H1 (cell line): ENCODE results near the gene TIAL1.

ENCODE experiments used
- EZH2 ChIP-seq: fragments of 200-600 bp; sonication (generic); IDR thresholded peaks from 2 replicates; pipeline ENCODE4 v1.7.1; 2012; ENCODE audit warnings: low read depth, mild to moderate bottlenecking, moderate library complexity, low read length, inconsistent platforms; ENCODE audit not compliant: severe bottlenecking
- MAFK ChIP-seq: IDR thresholded peaks from 2 replicates; pipeline ENCODE4 v1.6.1; 2012; ENCODE audit warnings: low read depth, mild to moderate bottlenecking, improper control_type of control experiment, low read length
- POLR2A ChIP-seq, 2 experiments: IDR thresholded peaks; 1 replicate in 1 of 2; 2 replicates in 1 of 2; pipeline ENCODE4 v1.6.1; 2011; ENCODE audit warnings: low read depth in 2 of 2, low read length in 2 of 2, mild to moderate bottlenecking in 2 of 2; ENCODE audit errors: control extremely low read depth in 1 of 2
- POLR2AphosphoS5 ChIP-seq: IDR thresholded peaks from 2 replicates; pipeline ENCODE4 v1.6.1; 2011; ENCODE audit warnings: low read depth, low read length
- RAD21 ChIP-seq, 2 experiments: IDR thresholded peaks in 1 of 2; conservative IDR thresholded peaks in 1 of 2; 2 replicates each; pipeline ENCODE4 v1.6.1; 2011; ENCODE audit warnings: low read depth in 2 of 2, low read length in 2 of 2, improper control_type of control experiment in 1 of 2, inconsistent platforms in 1 of 2, mild to moderate bottlenecking in 1 of 2, moderate library complexity in 1 of 2
- TF ChIP-seq, protein P1 (sequence below), 3 experiments: IDR thresholded peaks; 1 replicate in 2 of 3; 2 replicates in 1 of 3; pipeline versions ENCODE4 v1.5.1 to v1.6.1; 2011; ENCODE audit warnings: low read length in 3 of 3, mild to moderate bottlenecking in 3 of 3, inconsistent platforms in 2 of 3, low read depth in 1 of 3, moderate library complexity in 1 of 3; ENCODE audit not compliant: insufficient read depth in 1 of 3; ENCODE audit errors: control extremely low read depth in 1 of 3
- TF ChIP-seq, protein P2 (sequence below): IDR thresholded peaks from 2 replicates; pipeline ENCODE4 v1.6.1; 2012; ENCODE audit warnings: inconsistent platforms

DNA sequence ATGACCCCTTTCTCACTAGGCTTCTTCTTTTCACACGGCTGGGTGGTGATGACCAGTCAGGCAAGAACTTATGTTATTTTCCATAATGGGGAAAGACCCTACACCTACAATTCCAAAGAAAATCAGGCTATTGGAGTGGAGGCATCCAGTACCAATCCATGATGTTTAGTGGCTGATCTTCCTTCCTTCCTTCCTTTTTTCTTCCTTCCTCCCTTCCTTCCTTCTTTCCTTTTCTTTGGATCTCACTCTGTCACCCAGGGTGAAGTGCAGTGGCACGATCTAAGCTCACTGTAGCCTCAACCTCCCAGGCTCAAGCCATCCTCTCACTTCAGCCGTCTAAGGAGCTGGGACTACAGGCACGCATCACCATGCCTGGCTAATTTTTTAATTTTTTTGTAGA lies 56.7 kb downstream of the TIAL1 start:
- TF ChIP-seq, protein P1, sequence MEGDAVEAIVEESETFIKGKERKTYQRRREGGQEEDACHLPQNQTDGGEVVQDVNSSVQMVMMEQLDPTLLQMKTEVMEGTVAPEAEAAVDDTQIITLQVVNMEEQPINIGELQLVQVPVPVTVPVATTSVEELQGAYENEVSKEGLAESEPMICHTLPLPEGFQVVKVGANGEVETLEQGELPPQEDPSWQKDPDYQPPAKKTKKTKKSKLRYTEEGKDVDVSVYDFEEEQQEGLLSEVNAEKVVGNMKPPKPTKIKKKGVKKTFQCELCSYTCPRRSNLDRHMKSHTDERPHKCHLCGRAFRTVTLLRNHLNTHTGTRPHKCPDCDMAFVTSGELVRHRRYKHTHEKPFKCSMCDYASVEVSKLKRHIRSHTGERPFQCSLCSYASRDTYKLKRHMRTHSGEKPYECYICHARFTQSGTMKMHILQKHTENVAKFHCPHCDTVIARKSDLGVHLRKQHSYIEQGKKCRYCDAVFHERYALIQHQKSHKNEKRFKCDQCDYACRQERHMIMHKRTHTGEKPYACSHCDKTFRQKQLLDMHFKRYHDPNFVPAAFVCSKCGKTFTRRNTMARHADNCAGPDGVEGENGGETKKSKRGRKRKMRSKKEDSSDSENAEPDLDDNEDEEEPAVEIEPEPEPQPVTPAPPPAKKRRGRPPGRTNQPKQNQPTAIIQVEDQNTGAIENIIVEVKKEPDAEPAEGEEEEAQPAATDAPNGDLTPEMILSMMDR (IDR thresholded peaks at IDR 0.05; ENCODE audit: control extremely low read depth in 1 of 3, insufficient read depth in 1 of 3, low read depth in 1 of 3, low read length in 3 of 3), result no peak
- TF ChIP-seq RAD21 (IDR thresholded peaks at IDR 0.05 in 1 of 2, conservative IDR thresholded peaks at IDR 0.05 in 1 of 2; ENCODE audit: low read depth in 2 of 2, low read length in 2 of 2) (no peak), MAFK (no peak), POLR2A (IDR thresholded peaks at IDR 0.05; ENCODE audit: control extremely low read depth in 1 of 2, low read depth in 2 of 2, low read length in 2 of 2) (no peak), POLR2AphosphoS5 (no peak), EZH2 (no peak)
- TF ChIP-seq, protein P2, sequence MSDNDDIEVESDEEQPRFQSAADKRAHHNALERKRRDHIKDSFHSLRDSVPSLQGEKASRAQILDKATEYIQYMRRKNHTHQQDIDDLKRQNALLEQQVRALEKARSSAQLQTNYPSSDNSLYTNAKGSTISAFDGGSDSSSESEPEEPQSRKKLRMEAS, result no peak
